MM.1S (cell line): ENCODE data around the gene SLC35G6.

Source experiments
- DNase-seq: peaks from one replicate; pipeline ENCODE4 v3.0.0-alpha.2; 2015
- H2AFZ ChIP-seq: fragments of 300-600 bp; sonication (generic); 2 replicates; pipeline ENCODE4 v1.6.0; 2016; ENCODE audit warnings: antibody characterized with exemption, low read length
- H3F3A ChIP-seq: fragments of 300-600 bp; sonication (generic); 2 replicates; pipeline ENCODE4 v1.6.1; 2016; ENCODE audit warnings: mild to moderate bottlenecking, antibody characterized with exemption, low read length, moderate library complexity, mixed read lengths; ENCODE audit not compliant: insufficient read depth
- H3K27ac ChIP-seq: fragments of 300-600 bp; sonication (generic); 2 replicates; pipeline ENCODE4 v1.5.1; 2016; ENCODE audit warnings: mild to moderate bottlenecking, low read length
- H3K27me3 ChIP-seq: fragments of 300-600 bp; sonication (generic); replicated peaks from 2 replicates; pipeline ENCODE4 v1.6.0; 2016; ENCODE audit warnings: low read length; ENCODE audit not compliant: insufficient read depth
- H3K36me3 ChIP-seq: fragments of 300-600 bp; sonication (generic); replicated peaks from 2 replicates; pipeline ENCODE4 v1.6.1; 2016; ENCODE audit warnings: mild to moderate bottlenecking, low read length, mixed read lengths; ENCODE audit not compliant: insufficient read depth
- H3K4me1 ChIP-seq: fragments of 300-600 bp; sonication (generic); 2 replicates; pipeline ENCODE4 v1.6.1; 2016; ENCODE audit warnings: low read length, mixed read lengths
- H3K4me2 ChIP-seq: fragments of 300-600 bp; sonication (generic); 2 replicates; pipeline ENCODE4 v1.6.0; 2016; ENCODE audit warnings: low read depth, low read length
- H3K4me3 ChIP-seq: fragments of 300-600 bp; sonication (generic); 2 replicates; pipeline ENCODE4 v1.5.1; 2016; ENCODE audit warnings: low read length, mixed read lengths
- H3K79me2 ChIP-seq: fragments of 300-600 bp; sonication (generic); 2 replicates; pipeline ENCODE4 v1.6.1; 2016; ENCODE audit warnings: mixed run types, low read length, mixed read lengths
- H3K9ac ChIP-seq: fragments of 300-600 bp; sonication (generic); 2 replicates; pipeline ENCODE4 v1.6.1; 2016; ENCODE audit warnings: low read length, mixed read lengths
- H3K9me2 ChIP-seq: fragments of 300-600 bp; sonication (generic); replicated peaks from 2 replicates; pipeline ENCODE4 v1.6.1; 2016; ENCODE audit warnings: mild to moderate bottlenecking, low read length, mixed read lengths; ENCODE audit not compliant: insufficient read depth
- H3K9me3 ChIP-seq: fragments of 300-600 bp; sonication (generic); replicated peaks from 2 replicates; pipeline ENCODE4 v1.6.1; 2016; ENCODE audit warnings: mild to moderate bottlenecking, low read length, mixed read lengths; ENCODE audit not compliant: insufficient read depth
- H4K20me1 ChIP-seq: fragments of 300-600 bp; sonication (generic); 2 replicates; pipeline ENCODE4 v1.6.1; 2016; ENCODE audit warnings: mild to moderate bottlenecking, low read length, moderate library complexity, mixed read lengths; ENCODE audit not compliant: insufficient read depth
- EZH2 ChIP-seq: fragments of 300-600 bp; sonication (generic); optimal IDR thresholded peaks from 2 replicates; pipeline ENCODE3; 2017; ENCODE audit warnings: low read depth, mild to moderate bottlenecking, antibody characterized with exemption, low read length, mixed read lengths
- EZH2phosphoT487 ChIP-seq: fragments of 300-600 bp; sonication (generic); IDR thresholded peaks from 2 replicates; pipeline ENCODE4 v1.6.1; 2018; ENCODE audit warnings: antibody characterized with exemption, low read length
- TF ChIP-seq, protein P1 (sequence below): fragments of 300-600 bp; sonication (generic); IDR thresholded peaks from 2 replicates; pipeline ENCODE4 v1.5.1; 2016; ENCODE audit warnings: antibody characterized with exemption, low read length, mixed read lengths

Gene SLC35G6

DNA sequence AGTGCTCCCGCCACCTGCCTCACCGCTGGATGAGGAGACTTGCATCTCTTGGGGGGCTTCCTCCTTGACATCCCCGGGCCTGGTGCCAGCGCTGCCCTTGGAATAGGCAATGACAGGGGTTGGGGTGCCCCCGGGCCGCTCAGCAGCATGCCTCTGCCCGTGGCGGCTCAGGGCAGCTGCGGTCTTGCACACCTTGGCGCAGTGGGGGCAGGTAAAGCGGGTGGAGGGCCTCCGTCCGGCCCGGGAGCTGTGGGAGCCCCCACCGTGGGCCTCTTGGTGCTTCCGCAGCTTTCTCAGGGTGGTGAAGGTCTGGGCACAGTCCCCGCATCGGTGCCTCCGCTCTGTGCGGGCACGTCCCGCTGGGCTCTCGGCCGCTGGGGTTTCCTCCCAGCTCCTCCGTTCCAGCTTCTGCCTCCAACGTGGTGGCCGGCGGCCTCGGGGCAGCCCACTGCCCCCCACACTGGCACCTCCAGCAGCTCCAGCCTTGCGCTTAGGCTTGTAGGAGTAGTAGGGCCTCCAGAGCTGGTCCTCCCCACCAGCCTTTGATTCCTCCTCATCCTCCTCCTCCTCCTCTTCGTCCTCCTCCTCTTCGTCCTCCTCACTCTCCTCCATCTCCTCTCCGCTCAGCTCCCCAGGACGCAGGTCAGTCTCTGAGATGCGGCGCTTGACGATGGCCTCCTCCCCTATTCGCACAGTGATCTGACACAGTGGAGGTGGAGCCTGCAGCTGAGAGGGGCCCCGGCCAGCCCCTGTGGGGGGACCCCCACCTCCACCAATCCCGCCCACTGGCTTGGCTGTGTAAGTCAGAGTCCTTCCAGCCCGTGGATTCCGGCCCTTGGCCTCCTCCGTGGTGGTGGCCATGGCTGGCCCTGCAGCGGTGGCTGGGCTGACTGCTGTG, 18.5 kb upstream of the SLC35G6 start:
- no peaks in the 10 kb centered on the region for H4K20me1 ChIP-seq
- no peak overlapping the region for H3K4me3 ChIP-seq
- no peaks in the 10 kb centered on the region for H3K9me3 ChIP-seq
- H3K79me2 ChIP-seq, result no peaks in the 10 kb centered on the region
- H3K4me1 ChIP-seq, result no peaks in the 10 kb centered on the region
- H3K27me3 ChIP-seq, result no peaks in the 10 kb centered on the region
- no peaks in the 10 kb centered on the region for H3K36me3 ChIP-seq
- no peak overlapping the region for H2AFZ ChIP-seq
- no peak overlapping the region for H3K4me2 ChIP-seq
- no peak for DNase-seq
- H3K27ac ChIP-seq, result no peak overlapping the region
- no peak overlapping the region for H3K9ac ChIP-seq
- H3K9me2 ChIP-seq, result no peaks in the 10 kb centered on the region
- no peaks in the 10 kb centered on the region for H3F3A ChIP-seq
- TF ChIP-seq, protein P1, sequence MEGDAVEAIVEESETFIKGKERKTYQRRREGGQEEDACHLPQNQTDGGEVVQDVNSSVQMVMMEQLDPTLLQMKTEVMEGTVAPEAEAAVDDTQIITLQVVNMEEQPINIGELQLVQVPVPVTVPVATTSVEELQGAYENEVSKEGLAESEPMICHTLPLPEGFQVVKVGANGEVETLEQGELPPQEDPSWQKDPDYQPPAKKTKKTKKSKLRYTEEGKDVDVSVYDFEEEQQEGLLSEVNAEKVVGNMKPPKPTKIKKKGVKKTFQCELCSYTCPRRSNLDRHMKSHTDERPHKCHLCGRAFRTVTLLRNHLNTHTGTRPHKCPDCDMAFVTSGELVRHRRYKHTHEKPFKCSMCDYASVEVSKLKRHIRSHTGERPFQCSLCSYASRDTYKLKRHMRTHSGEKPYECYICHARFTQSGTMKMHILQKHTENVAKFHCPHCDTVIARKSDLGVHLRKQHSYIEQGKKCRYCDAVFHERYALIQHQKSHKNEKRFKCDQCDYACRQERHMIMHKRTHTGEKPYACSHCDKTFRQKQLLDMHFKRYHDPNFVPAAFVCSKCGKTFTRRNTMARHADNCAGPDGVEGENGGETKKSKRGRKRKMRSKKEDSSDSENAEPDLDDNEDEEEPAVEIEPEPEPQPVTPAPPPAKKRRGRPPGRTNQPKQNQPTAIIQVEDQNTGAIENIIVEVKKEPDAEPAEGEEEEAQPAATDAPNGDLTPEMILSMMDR, result no peak
- TF ChIP-seq EZH2 (no peak), EZH2phosphoT487 (no peak)

DNA sequence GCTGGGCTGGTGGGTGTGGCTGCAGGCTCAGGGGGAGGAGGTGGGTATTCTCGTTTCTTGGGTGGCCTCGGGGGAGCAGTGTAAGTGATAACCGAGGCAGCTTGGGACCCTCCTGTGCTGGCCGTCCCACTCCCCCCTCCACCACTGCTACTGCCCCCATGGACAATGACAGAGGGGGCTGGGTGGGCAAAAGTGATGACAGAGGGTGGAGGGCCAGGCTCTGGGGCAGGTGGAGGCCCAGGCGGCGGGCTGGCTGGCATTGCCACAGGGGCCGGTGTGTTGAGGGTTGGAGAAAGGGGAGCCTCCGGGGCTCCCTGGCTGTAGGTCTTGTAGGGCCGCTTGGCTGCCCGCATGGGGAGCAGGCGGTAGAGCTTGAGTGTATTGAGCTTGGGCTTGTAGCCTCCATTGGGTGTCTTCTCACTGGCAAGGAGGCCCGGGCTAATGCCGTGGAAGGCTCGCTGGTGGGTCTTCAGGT, 17.8 kb upstream of the SLC35G6 start:
- Histone ChIP-seq H3F3A (no peaks in the 10 kb centered on the region), H3K4me3 (no peak overlapping the region), H3K27ac (no peak overlapping the region), H3K4me2 (no peak overlapping the region), H3K79me2 (no peaks in the 10 kb centered on the region), H4K20me1 (no peaks in the 10 kb centered on the region), H3K9me3 (no peaks in the 10 kb centered on the region), H3K9ac (no peak overlapping the region), H2AFZ (no peak overlapping the region), H3K27me3 (no peaks in the 10 kb centered on the region), H3K4me1 (no peaks in the 10 kb centered on the region), H3K9me2 (no peaks in the 10 kb centered on the region), H3K36me3 (no peaks in the 10 kb centered on the region)
- TF ChIP-seq, protein P1, result no peak
- TF ChIP-seq EZH2 (no peak), EZH2phosphoT487 (no peak)
- no peak for DNase-seq

DNA sequence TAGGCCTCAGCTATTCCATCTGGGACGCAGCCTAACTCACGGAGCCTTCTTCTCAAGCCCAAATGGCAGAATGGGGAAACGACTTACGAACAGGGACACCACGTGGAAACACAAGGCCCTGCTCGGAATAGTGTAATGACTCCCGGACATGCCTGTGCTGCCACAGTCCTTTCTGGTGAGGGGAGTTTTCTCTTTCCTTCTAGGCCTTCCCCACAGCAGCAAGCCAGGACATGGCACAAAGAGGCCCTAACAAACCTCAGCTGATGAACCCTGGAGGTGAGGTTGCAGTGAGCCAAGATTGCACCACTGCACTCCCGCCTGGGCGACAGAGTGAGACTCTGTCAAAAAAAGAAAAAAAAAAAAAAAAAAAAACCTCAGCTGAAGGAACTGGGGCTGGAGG, 17.2 kb upstream of the SLC35G6 start:
- no peaks in the 10 kb centered on the region for H3K27me3 ChIP-seq
- H4K20me1 ChIP-seq, result no peaks in the 10 kb centered on the region
- no peak for DNase-seq
- no peaks in the 10 kb centered on the region for H3K9me3 ChIP-seq
- no peak overlapping the region for H3K9ac ChIP-seq
- H3F3A ChIP-seq, result no peaks in the 10 kb centered on the region
- H3K4me1 ChIP-seq, result no peaks in the 10 kb centered on the region
- H3K27ac ChIP-seq, result no peak overlapping the region
- no peak overlapping the region for H3K4me3 ChIP-seq
- H3K79me2 ChIP-seq, result no peaks in the 10 kb centered on the region
- H3K36me3 ChIP-seq, result no peaks in the 10 kb centered on the region
- H2AFZ ChIP-seq, result no peak overlapping the region
- TF ChIP-seq EZH2 (no peak), EZH2phosphoT487 (no peak)
- TF ChIP-seq, protein P1, result no peak
- H3K9me2 ChIP-seq, result no peaks in the 10 kb centered on the region
- no peak overlapping the region for H3K4me2 ChIP-seq
